B cell (primary cell): Measurements from ENCODE around the gene LAMA2. TPM values are rescaled to one million over a fixed set of nuclear protein-coding genes. Genes with fewer than 3 reads are reported as not detected.

Source experiments
- ATAC-seq: fragments of 200-7000 bp; cut with Tn5 transposase; one replicate; pipeline ENCODE4 v1.10.0; 2021; ENCODE audit warnings: low read depth, mild to moderate bottlenecking, moderate number of reproducible peaks, moderate library complexity
- CTCF ChIA-PET: fragments of 350-600 bp; sonication (Branson Sonifier 250); formaldehyde crosslinking; loops from one replicate; lab custom pipeline; 2021; ENCODE audit warnings: antibody characterized with exemption, inconsistent platforms; lab: Charles Lee
- POLR2A ChIA-PET: fragments of 350-600 bp; sonication (Branson Sonifier 250); formaldehyde crosslinking; loops from one replicate; lab custom pipeline; 2021; ENCODE audit warnings: antibody characterized with exemption; lab: Charles Lee
- DNase-seq: peaks from one replicate; pipeline ENCODE4 v3.0.0; 2013
- H2AFZ ChIP-seq: 2 replicates; pipeline ENCODE4 v1.6.1; 2012; ENCODE audit warnings: mild to moderate bottlenecking, low read depth, low read length; ENCODE audit not compliant: insufficient read depth, poor library complexity, severe bottlenecking
- H3K27ac ChIP-seq, 2 donors: 1 replicate in 1 of 2; 2 replicates in 1 of 2; pipeline ENCODE4 v1.5.1; 2012 to 2013; ENCODE audit warnings: low read length in 2 of 2, mild to moderate bottlenecking in 2 of 2, moderate library complexity in 1 of 2
- H3K27me3 ChIP-seq, 4 experiments: fragments of 200-600 bp in 1 of 4; sonication (generic) in 1 of 4; replicated peaks in 1 of 4; 1 replicate in 2 of 4; 2 replicates in 2 of 4; pipeline versions ENCODE4 v1.6.1 to v1.7.0; 2013 to 2016; ENCODE audit warnings: low read length in 3 of 4, mild to moderate bottlenecking in 2 of 4, mixed read lengths in 1 of 4, moderate library complexity in 1 of 4; ENCODE audit not compliant: insufficient read depth in 4 of 4, control insufficient read depth in 3 of 4; ENCODE audit errors: control extremely low read depth in 1 of 4
- H3K36me3 ChIP-seq, 2 experiments: replicated peaks in 1 of 2; 1 replicate in 1 of 2; 2 replicates in 1 of 2; pipeline versions ENCODE4 v1.6.1 to v1.7.1; 2013; ENCODE audit warnings: low read length in 1 of 2; ENCODE audit not compliant: insufficient read depth in 2 of 2, control insufficient read depth in 1 of 2; ENCODE audit errors: control extremely low read depth in 1 of 2, extremely low read depth in 1 of 2
- H3K4me1 ChIP-seq, 2 donors: fragments of 200-600 bp in 1 of 2; sonication (generic) in 1 of 2; 1 replicate in 1 of 2; 2 replicates in 1 of 2; pipeline versions ENCODE4 v1.5.1 to v1.6.1; 2013 to 2017; ENCODE audit warnings: low read length in 2 of 2; ENCODE audit not compliant: control insufficient read depth in 2 of 2, insufficient read depth in 2 of 2
- H3K4me2 ChIP-seq: replicated peaks from 2 replicates; pipeline ENCODE3; 2012; ENCODE audit warnings: mild to moderate bottlenecking, low read depth, low read length; ENCODE audit not compliant: poor library complexity, severe bottlenecking
- H3K4me3 ChIP-seq, 5 experiments: fragments of 200-600 bp in 1 of 5; sonication (generic) in 1 of 5; 1 replicate in 3 of 5; 2 replicates in 2 of 5; pipeline versions ENCODE4 v1.5.1 to v1.7.0; 2011 to 2016; ENCODE audit warnings: low read length in 4 of 5, mild to moderate bottlenecking in 4 of 5, low read depth in 2 of 5, control low read depth in 1 of 5, moderate library complexity in 1 of 5; ENCODE audit not compliant: insufficient read depth in 1 of 5; ENCODE audit errors: control extremely low read depth in 1 of 5, extremely low read depth in 1 of 5
- H3K79me2 ChIP-seq: fragments of 200-600 bp; sonication (generic); one replicate; pipeline ENCODE4 v1.6.0; 2016; ENCODE audit warnings: low read length; ENCODE audit not compliant: control insufficient read depth, insufficient read depth
- H3K9ac ChIP-seq: fragments of 200-600 bp; sonication (generic); 2 replicates; pipeline ENCODE4 v1.6.1; 2017; ENCODE audit warnings: mild to moderate bottlenecking, low read length, moderate library complexity
- H3K9me3 ChIP-seq, 3 donors: one replicate each; pipeline versions ENCODE4 v1.6.1 to v1.7.1; 2013; ENCODE audit warnings: low read length in 2 of 3; ENCODE audit not compliant: control insufficient read depth in 2 of 3, insufficient read depth in 1 of 3; ENCODE audit errors: control extremely low read depth in 1 of 3
- H4K20me1 ChIP-seq: 2 replicates; pipeline ENCODE4 v1.6.0; 2012; ENCODE audit warnings: mild to moderate bottlenecking, low read length; ENCODE audit not compliant: insufficient read depth, control insufficient read depth, poor library complexity, severe bottlenecking
- H3K27ac Mint-ChIP-seq: one replicate; pipeline ENCODE4 v1.8.0; 2021; ENCODE audit warnings: mixed read lengths
- H3K27me3 Mint-ChIP-seq: one replicate; pipeline ENCODE4 v1.8.0; 2021; ENCODE audit warnings: mixed read lengths
- H3K4me1 Mint-ChIP-seq: one replicate; pipeline ENCODE4 v1.8.0; 2021; ENCODE audit warnings: mixed read lengths
- H3K4me3 Mint-ChIP-seq: one replicate; pipeline ENCODE4 v1.8.0; 2021; ENCODE audit warnings: mixed read lengths
- H3K9me3 Mint-ChIP-seq: one replicate; pipeline ENCODE4 v1.8.0; 2022; ENCODE audit warnings: mixed read lengths; ENCODE audit not compliant: insufficient read depth
- EZH2 ChIP-seq: IDR thresholded peaks from 2 replicates; pipeline ENCODE4 v1.6.1; 2012; ENCODE audit warnings: borderline replicate concordance, low read depth, mild to moderate bottlenecking, moderate library complexity, low read length; ENCODE audit not compliant: insufficient read depth, poor library complexity, severe bottlenecking
- WGBS: methylation state at CpG from one replicate; pipeline ENCODE4 v1.1.5; 2013; ENCODE audit warnings: missing lambda C conversion rate; ENCODE audit not compliant: insufficient coverage; 5-methylcytosine and 5-hydroxymethylcytosine counted together
- intact Hi-C: fragments of 100-400 bp; cut with micrococcal nuclease; formaldehyde crosslinking; loops from one replicate; pipeline ENCODE4 v1.10.0; 2022
- polyA plus RNA-seq: library from polyadenylated mRNA; depleted of rRNA; stranded (reverse); fragments of >200 nt; gene quantifications from 2 replicates; pipeline ENCODE4 v1.2.3, GENCODE V29; 2012
- total RNA-seq, 2 donors: library from RNA; stranded (reverse); fragments of 120-200 nt in 1 of 2; gene quantifications; 1 replicate in 1 of 2; 2 replicates in 1 of 2; pipeline versions ENCODE4 v1.2.3 to v1.2.4, GENCODE V29; 2013 to 2022
- TF ChIP-seq, protein P1 (sequence below): fragments of 200-600 bp; IDR thresholded peaks from one replicate; pipeline ENCODE4 v1.8.0; 2022; ENCODE audit warnings: antibody characterized with exemption, mild to moderate bottlenecking

LAMA2 gene
- total and polyA plus RNA-seq, 2 donors (not counting 1 experiment from before 2014, with no cell fraction given), result 0.16 TPM; not detected in 1

GRCh38 chr6:128997880-128998279, 114.9 kb downstream of the LAMA2 start:
- H3K4me3 ChIP-seq, result no peak overlapping the region
- TF ChIP-seq, protein P1, sequence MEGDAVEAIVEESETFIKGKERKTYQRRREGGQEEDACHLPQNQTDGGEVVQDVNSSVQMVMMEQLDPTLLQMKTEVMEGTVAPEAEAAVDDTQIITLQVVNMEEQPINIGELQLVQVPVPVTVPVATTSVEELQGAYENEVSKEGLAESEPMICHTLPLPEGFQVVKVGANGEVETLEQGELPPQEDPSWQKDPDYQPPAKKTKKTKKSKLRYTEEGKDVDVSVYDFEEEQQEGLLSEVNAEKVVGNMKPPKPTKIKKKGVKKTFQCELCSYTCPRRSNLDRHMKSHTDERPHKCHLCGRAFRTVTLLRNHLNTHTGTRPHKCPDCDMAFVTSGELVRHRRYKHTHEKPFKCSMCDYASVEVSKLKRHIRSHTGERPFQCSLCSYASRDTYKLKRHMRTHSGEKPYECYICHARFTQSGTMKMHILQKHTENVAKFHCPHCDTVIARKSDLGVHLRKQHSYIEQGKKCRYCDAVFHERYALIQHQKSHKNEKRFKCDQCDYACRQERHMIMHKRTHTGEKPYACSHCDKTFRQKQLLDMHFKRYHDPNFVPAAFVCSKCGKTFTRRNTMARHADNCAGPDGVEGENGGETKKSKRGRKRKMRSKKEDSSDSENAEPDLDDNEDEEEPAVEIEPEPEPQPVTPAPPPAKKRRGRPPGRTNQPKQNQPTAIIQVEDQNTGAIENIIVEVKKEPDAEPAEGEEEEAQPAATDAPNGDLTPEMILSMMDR, result no peak
- no peak for TF ChIP-seq EZH2
- H3K4me2 ChIP-seq, result no peak overlapping the region
- POLR2A ChIA-PET, result no interaction called here
- Mint-ChIP-seq H3K4me3 (no peak overlapping the region), H3K27ac (no peak overlapping the region), H3K4me1 (no peaks in the 10 kb centered on the region), H3K9me3 (peaks cover 6% of the 10 kb centered on the region), H3K27me3 (no peaks in the 10 kb centered on the region)
- H3K4me1 ChIP-seq, result no peaks in the 10 kb centered on the region
- no peak for DNase-seq
- H3K36me3 ChIP-seq, result no peaks in the 10 kb centered on the region
- no peak for ATAC-seq
- peaks cover 0 to 2% (median 0%) of the 10 kb centered on the region in 3 donors for H3K9me3 ChIP-seq
- CTCF ChIA-PET, result no interaction called here
- WGBS, result 96% methylated on average over 5 of the region's 5 CpGs
- H3K79me2 ChIP-seq, result no peaks in the 10 kb centered on the region
- H2AFZ ChIP-seq, result no peak overlapping the region
- H4K20me1 ChIP-seq, result no peaks in the 10 kb centered on the region
- intact Hi-C loops, result no loop called here
- H3K9ac ChIP-seq, result no peak overlapping the region
- no peak overlapping the region for H3K27ac ChIP-seq
- no peaks in the 10 kb centered on the region for H3K27me3 ChIP-seq

GRCh38 chr6:129006724-129007514, 124.0 kb downstream of the LAMA2 start:
- Mint-ChIP-seq H3K9me3 (no peaks in the 10 kb centered on the region), H3K4me3 (no peak overlapping the region), H3K27ac (no peak overlapping the region), H3K4me1 (no peaks in the 10 kb centered on the region), H3K27me3 (no peaks in the 10 kb centered on the region)
- POLR2A ChIA-PET, result no interaction called here
- Histone ChIP-seq H3K4me1 (no peaks in the 10 kb centered on the region), H3K4me2 (no peak overlapping the region), H4K20me1 (no peaks in the 10 kb centered on the region), H2AFZ (no peak overlapping the region), H3K36me3 (no peaks in the 10 kb centered on the region), H3K4me3 (no peak overlapping the region), H3K9me3 (no peaks in the 10 kb centered on the region), H3K27ac (no peak overlapping the region), H3K9ac (no peak overlapping the region), H3K27me3 (no peaks in the 10 kb centered on the region), H3K79me2 (no peaks in the 10 kb centered on the region)
- ATAC-seq (no peak), DNase-seq (no peak)
- TF ChIP-seq, protein P1, result no peak
- TF ChIP-seq EZH2, result no peak
- intact Hi-C loops, result no loop called here
- WGBS, result 81% methylated on average over 2 of the region's 4 CpGs
- CTCF ChIA-PET, result no interaction called here
